NCI-H128 (cell line): ENCODE data around the gene L3MBTL1.

Experiments used
- DNase-seq: peaks from one replicate; lab custom pipeline; 2025; ENCODE audit not compliant: unreplicated experiment; lab: John Stamatoyannopoulos, UW

Gene L3MBTL1

DNA sequence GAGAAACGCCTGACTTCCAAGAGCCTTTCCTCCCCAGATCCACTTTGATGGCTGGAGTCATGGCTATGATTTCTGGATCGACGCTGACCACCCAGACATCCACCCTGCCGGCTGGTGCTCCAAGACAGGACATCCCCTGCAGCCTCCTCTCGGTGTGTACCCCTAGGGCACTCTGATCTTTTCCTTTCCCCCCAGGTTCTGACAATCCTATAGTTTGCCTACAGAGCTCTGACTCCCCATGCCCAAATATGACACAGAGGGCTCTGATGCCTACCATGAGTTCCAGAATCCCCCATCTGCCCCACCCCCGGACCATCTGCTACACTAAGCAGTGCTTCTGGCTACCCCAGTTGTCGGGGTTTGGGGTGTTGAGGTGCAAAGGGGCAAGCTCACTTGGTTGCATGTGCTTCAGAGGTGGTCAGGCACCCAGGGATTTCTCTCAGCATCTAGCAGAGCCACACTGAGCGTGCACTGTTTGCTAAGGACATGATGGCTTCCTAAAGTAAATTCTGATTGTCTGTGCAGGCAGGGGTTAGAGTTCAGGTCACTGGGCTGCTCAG is 27.4 kb downstream of the L3MBTL1 start:
- no peak for DNase-seq

DNA sequence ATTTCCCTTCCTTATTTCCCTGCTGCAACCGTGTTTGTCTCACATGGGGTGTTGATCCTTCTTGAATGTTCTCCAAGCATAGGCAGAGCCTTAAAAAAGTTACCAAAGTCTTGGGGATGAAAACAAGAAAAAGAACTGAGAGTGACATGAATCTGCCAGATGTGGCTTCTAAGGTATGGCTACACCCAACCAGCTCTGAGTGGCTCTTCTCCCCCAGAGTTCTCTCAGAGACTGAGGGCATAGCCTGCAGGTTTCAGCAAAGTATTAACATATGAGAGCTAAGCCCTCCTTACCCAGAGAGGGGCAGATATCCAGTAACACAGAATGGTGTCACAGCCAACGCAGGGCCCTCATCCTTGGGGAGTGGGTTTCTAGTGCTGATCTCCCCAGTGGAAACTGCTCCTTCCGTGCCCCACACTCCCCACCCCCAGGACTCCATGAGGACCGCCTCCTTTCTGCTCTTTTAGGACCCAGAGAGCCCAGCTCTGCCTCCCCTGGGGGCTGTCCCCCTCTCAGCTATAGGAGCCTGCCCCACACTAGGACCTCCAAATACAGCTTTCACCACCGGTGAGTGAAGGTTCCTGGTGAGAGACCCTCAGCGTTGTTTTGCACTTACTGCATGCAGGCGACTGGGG is 28.0 kb downstream of the L3MBTL1 start:
- DNase-seq: no peak

GRCh38 chr20:43536041-43536816 is 28.7 kb downstream of the L3MBTL1 start:
- DNase-seq: no peak

GRCh38 chr20:43536817-43537440 is 29.4 kb downstream of the L3MBTL1 start:
- DNase-seq: no peak

DNA sequence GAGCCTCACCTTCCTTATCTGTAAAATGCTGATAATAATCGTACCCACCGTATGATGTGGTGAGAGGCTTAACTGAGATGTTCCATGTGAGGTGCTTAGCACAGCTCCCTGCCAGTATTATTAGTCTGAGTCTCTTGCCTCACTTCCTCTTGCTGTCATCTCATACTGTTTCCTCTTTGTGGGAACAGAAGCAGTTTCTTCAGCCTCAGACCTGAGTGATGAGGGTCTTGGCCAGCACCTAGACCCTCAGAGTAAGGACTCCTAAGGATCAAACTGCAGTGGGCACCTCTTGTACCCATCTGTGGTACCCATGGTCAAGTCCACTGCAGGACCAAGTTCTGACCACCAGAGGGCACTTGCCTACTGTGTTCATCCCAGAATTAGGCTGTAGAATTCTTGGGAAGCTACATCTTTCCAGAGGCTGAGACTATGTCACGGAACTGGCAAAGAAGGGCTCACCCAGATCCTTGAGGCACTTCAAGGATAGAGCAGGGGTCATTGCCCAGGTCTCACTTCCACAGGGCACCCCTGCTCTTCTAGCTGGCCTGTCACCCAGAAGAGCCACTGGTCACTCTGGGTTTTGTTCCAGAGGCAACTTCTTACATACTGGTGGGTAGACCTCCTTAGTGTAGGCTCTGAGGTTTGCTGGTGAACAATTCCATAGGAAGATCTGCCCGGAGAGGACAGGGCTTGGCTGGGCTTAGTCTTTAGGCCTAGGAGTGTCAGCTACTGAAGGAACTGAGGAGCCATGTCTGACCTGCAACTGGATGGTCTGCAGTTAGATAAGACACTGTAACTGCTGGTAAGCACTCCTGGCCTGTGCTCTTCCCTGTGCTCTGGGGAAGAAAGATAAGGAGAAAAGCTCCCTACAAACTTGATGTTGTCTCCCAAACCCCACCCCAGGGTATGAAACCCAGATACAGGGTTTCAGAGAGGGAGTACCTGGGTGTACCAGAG is 30.7 kb downstream of the L3MBTL1 start:
- DNase-seq: peak; percentile 36

DNA sequence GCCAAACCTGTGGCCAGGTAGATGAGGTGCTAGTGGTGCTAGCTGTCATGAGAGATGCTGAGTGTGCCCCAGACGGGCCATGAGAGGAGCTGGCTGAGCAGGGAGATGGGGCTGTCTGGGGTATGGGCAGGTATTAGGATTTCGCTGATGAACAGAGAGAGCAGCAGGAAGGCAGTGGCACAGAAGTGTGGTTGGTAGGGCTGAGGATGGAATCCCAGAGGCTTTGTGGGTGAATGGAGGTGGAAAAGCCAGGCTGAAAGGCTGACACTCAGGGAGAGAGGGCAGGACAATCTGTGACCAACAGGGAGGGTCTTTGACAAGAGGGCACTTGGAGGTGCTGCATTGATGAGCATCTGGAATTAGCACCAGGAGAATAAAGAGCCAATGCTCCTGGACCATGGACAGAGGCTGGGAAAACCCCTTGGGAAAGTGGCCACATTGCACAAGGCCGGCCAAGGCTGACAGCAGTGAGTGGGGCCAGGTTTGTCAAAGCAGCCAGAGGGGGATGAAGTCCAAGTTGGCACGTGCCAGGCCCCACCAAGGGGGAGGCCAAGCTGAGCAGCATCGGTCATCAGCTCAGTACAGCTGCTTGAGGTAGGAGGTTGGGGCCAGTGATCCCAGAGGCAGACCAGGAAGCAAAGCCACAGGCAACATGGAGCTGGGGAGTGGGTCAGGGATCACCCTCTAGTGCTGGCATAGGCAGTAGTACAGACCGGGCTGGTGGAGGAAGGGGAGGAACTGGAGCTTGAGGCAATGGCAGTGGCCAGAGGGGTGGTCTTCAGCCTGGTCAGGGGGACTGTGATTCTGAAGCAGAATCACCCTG is 31.6 kb downstream of the L3MBTL1 start:
- DNase-seq: no peak

- no peak for DNase-seq
These were observed 32.6 kb downstream of the L3MBTL1 start for GRCh38 chr20:43539975-43540672.

DNA sequence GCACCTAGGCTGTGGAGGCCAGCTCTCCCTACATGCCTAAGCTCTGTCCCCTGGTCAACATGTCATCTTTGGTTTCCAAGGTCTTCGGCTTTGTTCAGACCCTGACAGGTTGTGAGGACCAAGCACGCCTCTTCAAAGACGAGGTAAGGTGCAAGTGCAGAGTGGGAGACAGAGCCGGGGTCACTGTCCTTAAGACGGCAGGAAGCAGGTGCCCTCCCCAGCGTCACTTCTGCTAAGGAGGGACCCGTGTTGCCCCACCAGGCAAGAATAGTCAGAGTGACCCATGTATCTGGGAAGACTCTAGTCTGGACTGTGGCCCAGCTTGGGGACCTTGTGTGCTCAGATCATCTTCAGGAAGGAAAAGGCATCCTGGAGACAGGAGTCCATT is 33.2 kb downstream of the L3MBTL1 start:
- DNase-seq: no peak

- DNase-seq: no peak
These were observed 33.7 kb downstream of the L3MBTL1 start for GRCh38 chr20:43541214-43541613.

- DNase-seq: no peak
These were observed 34.7 kb downstream of the L3MBTL1 start for GRCh38 chr20:43542161-43542560.

DNA sequence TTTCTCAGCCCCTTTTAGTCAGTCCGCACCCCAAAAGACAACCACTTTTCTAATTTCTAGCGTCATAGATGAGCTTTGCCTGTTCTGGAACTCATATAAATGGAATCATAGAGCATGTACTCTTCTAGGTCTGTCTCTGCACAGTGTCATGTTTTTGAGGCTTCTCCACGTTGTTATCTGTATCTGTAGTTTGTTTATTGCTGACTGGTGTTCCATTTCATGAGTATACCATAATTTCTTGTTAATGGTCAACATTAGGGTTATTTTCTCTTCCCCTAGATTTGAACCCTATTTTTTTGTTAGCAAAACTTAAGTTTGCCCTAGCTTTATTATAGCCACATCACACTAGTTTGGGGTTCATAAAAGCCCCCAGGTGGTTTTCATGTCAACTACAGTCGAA is 35.2 kb downstream of the L3MBTL1 start:
- DNase-seq: no peak

DNA sequence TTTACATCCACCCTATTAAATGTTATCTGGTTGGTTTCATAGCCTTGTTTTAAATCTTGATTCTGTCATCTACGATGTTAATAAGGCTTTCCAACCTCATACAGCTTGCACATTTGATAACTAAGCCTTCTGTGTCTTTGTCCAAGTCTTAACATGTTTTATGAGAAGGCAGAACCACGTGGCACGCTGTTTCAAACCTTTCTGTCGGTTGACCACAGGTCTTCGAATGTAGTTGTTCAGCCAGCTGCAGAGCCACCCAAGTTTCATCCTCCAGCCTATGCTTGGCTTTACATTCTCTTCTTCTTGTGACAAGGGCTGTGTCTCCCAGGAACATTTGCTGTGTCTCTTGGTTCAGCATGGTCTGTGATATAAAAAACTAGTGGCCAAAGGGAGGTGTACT is 35.6 kb downstream of the L3MBTL1 start:
- no peak for DNase-seq

GRCh38 chr20:43544501-43544900 is 37.0 kb downstream of the L3MBTL1 start:
- no peak for DNase-seq

GRCh38 chr20:43545837-43546578 is 38.5 kb downstream of the L3MBTL1 start:
- no peak for DNase-seq

DNA sequence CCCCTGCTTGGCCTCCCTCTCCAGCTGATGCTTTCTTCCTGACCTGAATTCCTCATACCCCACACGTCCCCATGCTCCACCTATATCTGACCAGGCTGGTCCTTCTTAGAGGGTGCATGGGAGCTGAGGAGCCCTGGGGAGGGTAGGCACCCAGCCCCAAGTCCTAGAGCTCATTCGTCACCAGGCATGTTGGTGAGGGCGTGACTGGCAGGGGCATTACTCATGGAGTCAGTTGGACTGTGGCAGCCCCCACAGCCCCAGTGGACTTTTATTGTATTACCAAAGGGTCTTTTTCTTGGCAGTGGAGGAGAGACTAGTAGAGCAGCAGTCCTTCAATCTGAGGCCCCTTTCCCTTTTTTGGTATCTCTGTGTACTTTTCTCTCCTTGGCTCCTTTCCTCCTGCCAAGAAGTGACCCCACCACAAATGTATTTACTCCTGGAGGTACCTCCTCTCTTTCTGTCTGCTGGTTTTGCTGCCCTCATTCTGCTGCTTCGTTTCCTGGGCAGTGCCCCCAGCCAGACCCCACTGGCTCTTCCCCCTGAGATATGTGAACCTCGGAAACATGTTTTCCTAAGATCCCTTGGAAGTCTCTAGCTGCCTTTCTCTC is 40.9 kb downstream of the L3MBTL1 start:
- DNase-seq: no peak

GRCh38 chr20:43549416-43550065 is 42.0 kb downstream of the L3MBTL1 start:
- no peak for DNase-seq

- DNase-seq: no peak
These were observed 43.0 kb downstream of the L3MBTL1 start for GRCh38 chr20:43550456-43550855.

GRCh38 chr20:43554369-43554768 is 46.9 kb downstream of the L3MBTL1 start:
- no peak for DNase-seq
